Hematopoietic multipotent progenitor cell treated with erythropoietin and hydrocortisone succinate and interleukin-3 and kit ligand, for 17 days (in vitro differentiated cells): ENCODE data around the gene FCAR.
"Not testable (repeated sequence)": the region's sequence is repeated elsewhere in the genome, so short reads cannot be mapped to it uniquely, and the experiment has no call there.

Source experiments
- DNase-seq: peaks from one replicate; pipeline ENCODE4 v3.0.0-alpha.2; 2015; ENCODE audit warnings: low spot score

The FCAR gene

DNA sequence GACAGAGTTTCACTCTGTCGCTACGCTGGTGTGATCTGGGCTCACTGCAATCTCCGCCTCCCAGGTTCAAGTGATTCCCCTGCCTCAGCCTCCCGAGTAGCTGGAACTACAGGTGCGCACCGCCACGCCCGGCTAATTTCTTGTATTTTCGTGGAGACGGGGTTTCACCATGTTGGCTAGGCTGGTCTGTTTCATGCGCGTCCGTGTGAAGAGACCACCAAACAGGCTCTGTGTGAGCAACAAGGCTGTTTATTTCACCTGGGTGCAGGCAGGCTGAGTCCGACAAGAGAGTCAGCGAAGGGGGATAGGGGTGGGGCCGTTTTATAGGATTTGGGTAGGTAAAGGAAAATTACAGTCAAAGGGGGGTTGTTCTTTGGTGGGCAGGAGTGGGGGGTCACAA lies 20.1 kb downstream of the FCAR start:
- DNase-seq, result not testable (repeated sequence)

DNA sequence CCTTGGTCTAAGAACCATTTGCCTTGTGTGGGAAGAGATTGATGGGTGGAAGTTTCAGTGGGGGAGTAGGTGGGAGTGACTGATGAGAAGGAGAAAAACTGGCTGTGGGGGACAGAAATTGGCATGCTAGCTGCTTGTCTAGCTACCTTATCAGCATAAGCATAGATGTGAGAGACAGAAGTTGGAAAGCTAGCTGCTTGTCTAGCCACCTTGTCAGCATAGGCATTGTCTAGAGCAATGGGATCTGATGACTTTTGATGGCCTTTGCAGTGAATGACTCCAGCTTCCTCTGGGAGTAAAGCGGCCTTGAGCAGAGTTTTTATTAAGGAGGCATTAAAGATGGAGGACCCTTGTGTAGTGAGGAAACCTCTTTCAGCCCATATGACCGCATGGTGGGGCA lies 22.0 kb downstream of the FCAR start:
- DNase-seq, result no peak

GRCh38 chr19:54898685-54899084 lies 24.6 kb downstream of the FCAR start:
- DNase-seq, result not testable (repeated sequence)

- DNase-seq, result not testable (repeated sequence)
Measured at GRCh38 chr19:54899646-54900045, 25.6 kb downstream of the FCAR start.

DNA sequence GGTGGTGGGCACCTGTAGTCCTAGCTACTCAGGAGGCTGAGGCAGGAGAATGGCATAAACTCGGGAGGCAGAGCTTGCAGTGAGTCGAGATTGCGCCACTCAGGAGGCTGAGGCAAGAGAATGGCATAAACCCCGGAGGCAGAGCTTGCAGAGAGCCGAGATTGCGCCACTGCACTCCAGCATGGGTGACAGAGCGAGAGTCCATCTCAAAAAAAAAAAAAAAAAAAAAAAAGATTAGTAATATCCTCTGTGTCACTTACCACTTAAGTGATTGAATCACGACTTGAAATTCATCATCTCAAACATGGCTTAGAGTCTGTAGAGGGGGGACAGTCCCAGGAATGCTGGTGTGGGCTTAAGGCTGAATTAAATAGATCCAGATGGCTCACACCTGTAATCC lies 27.1 kb downstream of the FCAR start:
- not testable (repeated sequence) for DNase-seq

GRCh38 chr19:54902061-54902460 lies 28.0 kb downstream of the FCAR start:
- DNase-seq, result no peak

DNA sequence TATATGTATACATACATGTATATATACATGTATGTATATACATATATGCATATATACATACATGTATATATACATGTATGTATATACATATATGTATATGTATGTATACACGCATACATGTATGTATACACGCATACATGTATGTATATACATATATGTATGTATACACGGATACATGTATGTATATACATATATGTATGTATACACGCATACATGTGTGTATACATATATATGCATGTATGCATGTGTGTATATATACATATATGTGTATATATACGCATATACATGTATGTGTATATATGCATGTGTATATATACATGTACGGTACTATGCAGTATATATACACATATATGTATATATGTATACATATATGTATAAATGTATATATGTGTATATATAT lies 29.3 kb downstream of the FCAR start:
- no peak for DNase-seq

DNA sequence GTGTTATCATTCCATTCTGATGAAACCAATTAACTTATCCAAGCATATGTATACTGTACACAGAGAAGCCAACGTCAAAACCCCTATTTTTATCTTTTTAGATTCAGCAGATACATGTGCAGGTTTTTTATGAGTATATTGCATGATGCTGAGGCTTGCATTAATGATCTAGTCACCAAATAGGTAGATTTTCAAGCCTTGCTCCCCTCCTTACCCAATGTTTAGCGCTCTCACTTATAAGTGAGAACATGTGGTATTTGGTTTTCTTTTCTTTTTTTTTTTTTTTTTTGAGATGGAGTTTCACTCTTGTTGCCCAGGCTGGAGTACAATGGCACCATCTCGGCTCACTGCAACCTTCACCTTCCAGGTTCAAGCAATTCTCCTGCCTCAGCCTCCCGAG lies 30.2 kb downstream of the FCAR start:
- DNase-seq, result not testable (repeated sequence)

DNA sequence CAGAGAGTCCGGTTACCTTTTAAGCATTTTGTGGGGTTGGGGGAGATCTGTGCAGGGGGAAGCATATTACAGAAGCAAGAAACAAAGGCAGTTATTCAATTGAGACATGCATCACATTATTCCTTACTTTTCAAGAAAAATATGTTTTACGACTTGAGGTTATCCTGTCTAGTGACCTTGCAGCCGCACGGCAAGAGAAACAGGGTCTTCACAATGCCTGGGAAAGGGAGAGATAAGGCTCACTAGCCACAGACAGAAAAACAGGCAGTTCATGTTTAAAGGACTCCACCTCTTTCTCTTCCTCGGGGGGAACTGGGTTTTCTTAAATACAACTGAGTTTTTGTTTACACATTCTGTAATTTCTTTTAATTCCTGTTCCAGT lies 31.4 kb downstream of the FCAR start:
- no peak for DNase-seq

GRCh38 chr19:54905803-54906511 lies 31.9 kb downstream of the FCAR start, which contains the start of gene NCR1:
Gene NCR1 (plus strand): TSS chr19:54906148. CDS start chr19:54906188, 40 bp downstream.
- no peak for DNase-seq

- no peak for DNase-seq
Measured at GRCh38 chr19:54906819-54907218, 32.8 kb downstream of the FCAR start.

- DNase-seq, result not testable (repeated sequence)
Measured at GRCh38 chr19:54907899-54908298, 33.9 kb downstream of the FCAR start.

GRCh38 chr19:54916822-54917221 lies 42.8 kb downstream of the FCAR start:
- no peak for DNase-seq

GRCh38 chr19:54918499-54918898 lies 44.5 kb downstream of the FCAR start:
- no peak for DNase-seq

- not testable (repeated sequence) for DNase-seq
Measured at GRCh38 chr19:54919646-54920563, 45.9 kb downstream of the FCAR start.

DNA sequence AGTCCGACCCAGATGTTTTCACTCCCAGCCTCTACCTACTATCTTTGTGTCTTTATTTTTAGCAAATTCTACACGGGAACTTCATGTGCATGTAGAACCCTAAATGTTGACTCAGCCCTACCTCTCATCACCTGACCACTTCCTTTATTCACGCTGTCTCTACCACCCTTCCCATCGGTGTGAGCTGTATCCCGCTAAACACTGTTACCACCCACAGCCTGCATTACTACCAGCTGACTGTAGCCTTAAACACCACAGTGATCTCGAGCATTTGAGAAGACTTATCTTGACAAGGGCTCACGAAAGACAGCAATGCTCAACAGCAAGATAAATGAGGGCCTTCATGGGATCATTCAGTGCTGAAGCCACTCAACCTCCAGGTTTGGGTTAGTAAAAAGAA lies 47.0 kb downstream of the FCAR start:
- DNase-seq, result no peak

DNA sequence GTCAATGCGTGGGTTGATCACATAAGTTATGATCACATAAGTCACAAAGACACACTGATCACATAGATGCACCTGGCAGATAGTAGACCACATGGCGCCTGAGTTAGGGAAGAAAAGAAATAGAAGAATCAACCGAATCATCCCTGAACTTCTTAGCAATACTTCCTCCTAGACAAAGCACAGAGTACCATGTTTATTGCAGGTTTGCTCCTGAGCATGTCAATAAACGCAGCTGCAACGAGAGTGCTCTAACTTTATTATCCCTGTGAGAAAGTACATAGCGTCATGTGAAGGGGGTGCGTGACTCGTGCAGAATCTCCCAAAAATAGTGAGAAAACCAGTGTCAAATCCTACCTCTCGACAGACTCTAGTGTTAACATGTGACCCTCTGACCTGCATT lies 49.2 kb downstream of the FCAR start:
- no peak for DNase-seq

DNA sequence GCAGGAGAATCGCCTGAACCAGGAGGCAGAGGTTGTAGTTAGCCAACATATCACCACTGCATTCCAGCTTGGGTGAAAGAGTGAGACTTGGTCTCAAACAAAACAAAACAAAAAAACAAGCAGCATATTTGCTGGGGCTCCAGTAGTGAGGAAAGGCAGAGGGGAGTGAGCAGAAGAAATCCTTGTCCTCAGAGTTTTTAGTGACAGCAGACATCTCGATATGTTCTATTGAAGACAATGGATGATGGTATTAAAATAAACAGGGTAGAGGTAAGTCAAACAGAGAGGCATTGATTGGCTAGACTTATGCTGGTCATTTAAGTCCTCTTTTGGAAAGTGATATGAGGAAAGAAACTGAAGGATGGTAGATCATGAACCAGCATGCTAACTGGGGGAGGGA lies 54.3 kb downstream of the FCAR start:
- no peak for DNase-seq

GRCh38 chr19:54937926-54938325 lies 63.9 kb downstream of the FCAR start:
- DNase-seq, result no peak

- no peak for DNase-seq
Measured at GRCh38 chr19:54938906-54939305, 64.9 kb downstream of the FCAR start.

GRCh38 chr19:54939538-54939937 lies 65.5 kb downstream of the FCAR start:
- not testable (repeated sequence) for DNase-seq
